DND-41 (cell line): ENCODE measurements around the gene TCHH.

ENCODE experiments used
- ATAC-seq: fragments of 200-7000 bp; cut with Tn5 transposase; 3 replicates; pipeline ENCODE4 v1.9.1; 2021; ENCODE audit warnings: low read depth; ENCODE audit not compliant: insufficient read depth
- DNase-seq: peaks from one replicate; pipeline ENCODE4 v3.0.0-alpha.2; 2020
- H2AFZ ChIP-seq: 2 replicates; pipeline ENCODE4 v1.6.0; 2012; ENCODE audit warnings: low read depth, low read length
- H3K27ac ChIP-seq: 2 replicates; pipeline ENCODE4 v1.5.1; 2012; ENCODE audit warnings: low read length, inconsistent platforms
- H3K27me3 ChIP-seq: fragments of 200-600 bp; sonication (generic); 2 replicates; pipeline ENCODE4 v1.6.0; 2012; ENCODE audit warnings: low read length, mild to moderate bottlenecking, inconsistent platforms; ENCODE audit not compliant: insufficient read depth, poor library complexity
- H3K36me3 ChIP-seq: 2 replicates; pipeline ENCODE4 v1.5.1; 2012; ENCODE audit warnings: low read length, inconsistent platforms; ENCODE audit not compliant: insufficient read depth
- H3K4me1 ChIP-seq: 2 replicates; pipeline ENCODE4 v1.5.1; 2012; ENCODE audit warnings: mild to moderate bottlenecking, low read length; ENCODE audit not compliant: insufficient read depth
- H3K4me2 ChIP-seq: 2 replicates; pipeline ENCODE4 v1.6.0; 2012; ENCODE audit warnings: mild to moderate bottlenecking, moderate library complexity, low read length, inconsistent platforms; ENCODE audit not compliant: insufficient read depth
- H3K4me3 ChIP-seq, 2 experiments: fragments of 200-600 bp in 1 of 2; shearing (Covaris generic) in 1 of 2; 2 replicates each; pipeline ENCODE4 v1.5.1; 2012 to 2016; ENCODE audit warnings: inconsistent platforms in 2 of 2, low read length in 2 of 2, mild to moderate bottlenecking in 2 of 2, low read depth in 1 of 2, moderate library complexity in 1 of 2
- H3K79me2 ChIP-seq: 2 replicates; pipeline ENCODE4 v1.6.0; 2012; ENCODE audit warnings: low read length, inconsistent platforms; ENCODE audit not compliant: insufficient read depth
- H3K9ac ChIP-seq: 2 replicates; pipeline ENCODE4 v1.6.0; 2012; ENCODE audit warnings: low read depth, mild to moderate bottlenecking, inconsistent platforms, low read length, moderate library complexity
- H3K9me3 ChIP-seq: 2 replicates; pipeline ENCODE4 v1.5.1; 2012; ENCODE audit warnings: low read length, moderate library complexity, mild to moderate bottlenecking, inconsistent platforms; ENCODE audit not compliant: insufficient read depth, severe bottlenecking
- H4K20me1 ChIP-seq: 2 replicates; pipeline ENCODE4 v1.6.0; 2012; ENCODE audit warnings: low read length; ENCODE audit not compliant: insufficient read depth
- CTCF ChIP-seq: IDR thresholded peaks from 2 replicates; pipeline ENCODE4 v1.5.1; 2012; ENCODE audit warnings: borderline replicate concordance, low read length, moderate library complexity, mild to moderate bottlenecking; ENCODE audit not compliant: poor library complexity, severe bottlenecking; ENCODE audit errors: extremely low read depth
- EZH2 ChIP-seq: IDR thresholded peaks from 3 replicates; pipeline ENCODE4 v1.6.1; 2012; ENCODE audit warnings: borderline replicate concordance, low read depth, mild to moderate bottlenecking, moderate library complexity, low read length, inconsistent platforms; ENCODE audit not compliant: severe bottlenecking

Gene TCHH

GRCh38 chr1:152118915-152119314, 3.7 kb upstream of the TCHH start:
- Histone ChIP-seq H3K36me3 (no peaks in the 10 kb centered on the region), H3K4me1 (no peaks in the 10 kb centered on the region), H3K27me3 (peaks cover 20% of the 10 kb centered on the region), H3K4me3 (no peak overlapping the region), H2AFZ (no peak overlapping the region), H3K79me2 (no peaks in the 10 kb centered on the region), H4K20me1 (no peaks in the 10 kb centered on the region), H3K9ac (no peak overlapping the region), H3K9me3 (no peaks in the 10 kb centered on the region), H3K4me2 (no peak overlapping the region), H3K27ac (no peak overlapping the region)
- ATAC-seq (no peak), DNase-seq (no peak)
- TF ChIP-seq CTCF (no peak), EZH2 (no peak)

GRCh38 chr1:152112885-152113432, 2.3 kb downstream of the TCHH start:
- Histone ChIP-seq H2AFZ (no peak overlapping the region), H3K4me3 (no peak overlapping the region)
- no peak for ATAC-seq

GRCh38 chr1:152112101-152112884, 3.0 kb downstream of the TCHH start:
- Histone ChIP-seq H4K20me1 (no peaks in the 10 kb centered on the region), H3K79me2 (no peaks in the 10 kb centered on the region), H3K4me2 (no peak overlapping the region), H2AFZ (no peak overlapping the region), H3K36me3 (no peaks in the 10 kb centered on the region), H3K27me3 (peaks cover 5% of the 10 kb centered on the region), H3K9me3 (peaks cover 13% of the 10 kb centered on the region), H3K4me1 (no peaks in the 10 kb centered on the region), H3K4me3 (no peak overlapping the region), H3K27ac (no peak overlapping the region), H3K9ac (no peak overlapping the region)
- DNase-seq (no peak), ATAC-seq (no peak)
- no peak for TF ChIP-seq EZH2
- TF ChIP-seq CTCF = no peak

More at GRCh38 chr1:152112885-152113432, 2.3 kb downstream of the TCHH start:
- Histone ChIP-seq H3K4me2 (no peak overlapping the region), H4K20me1 (no peaks in the 10 kb centered on the region), H3K36me3 (no peaks in the 10 kb centered on the region), H3K27ac (no peak overlapping the region), H3K79me2 (no peaks in the 10 kb centered on the region), H3K27me3 (peaks cover 5% of the 10 kb centered on the region), H3K4me1 (no peaks in the 10 kb centered on the region), H3K9ac (no peak overlapping the region), H3K9me3 (peaks cover 13% of the 10 kb centered on the region)
- DNase-seq = no peak
- TF ChIP-seq EZH2 (no peak), CTCF (no peak)
